Coronary artery (tissue), 2 donors: Measurements from ENCODE around the gene AQP5.
"Not testable (repeated sequence)": the region's sequence is repeated elsewhere in the genome, so short reads cannot be mapped to it uniquely, and the experiment has no call there.

Experiments
- DNase-seq: peaks from one replicate; pipeline ENCODE4 v3.0.0-alpha.2; 2017; ENCODE audit warnings: low spot score
- H3K27ac ChIP-seq, 2 donors: fragments of 200-600 bp; sonication (generic); one replicate each; pipeline ENCODE4 v1.5.1; 2016 to 2019
- H3K4me3 ChIP-seq: fragments of 200-600 bp; sonication (generic); 2 replicates; pipeline ENCODE4 v1.5.1; 2016; ENCODE audit warnings: mild to moderate bottlenecking, moderate library complexity
- CTCF ChIP-seq: fragments of 200-600 bp; sonication (generic); IDR thresholded peaks from one replicate; pipeline ENCODE4 v1.5.1; 2019; ENCODE audit warnings: antibody characterized with exemption

AQP5 gene

GRCh38 chr12:49987625-49988303 lies 26.1 kb downstream of the AQP5 start:
- TF ChIP-seq CTCF, result no peak
- no peak for DNase-seq
- Histone ChIP-seq H3K4me3 (no peak overlapping the region), H3K27ac (no peak overlapping the region)

GRCh38 chr12:49989400-49989799 lies 27.7 kb downstream of the AQP5 start:
- H3K27ac ChIP-seq, DNase-seq: not testable (repeated sequence)

GRCh38 chr12:49990273-49990672 lies 28.6 kb downstream of the AQP5 start:
- no peak for DNase-seq
- Histone ChIP-seq H3K27ac (no peak overlapping the region), H3K4me3 (no peak overlapping the region)
- no peak for TF ChIP-seq CTCF

More at GRCh38 chr12:49989400-49989799, 27.7 kb downstream of the AQP5 start:
- H3K4me3 ChIP-seq, result not testable (repeated sequence)

GRCh38 chr12:49998453-49998852 lies 36.8 kb downstream of the AQP5 start:
- Histone ChIP-seq H3K4me3 (no peak overlapping the region), H3K27ac (no peak overlapping the region)
- no peak for DNase-seq
- no peak for TF ChIP-seq CTCF

- Histone ChIP-seq H3K27ac (no peak overlapping the region), H3K4me3 (no peak overlapping the region)
- DNase-seq, result no peak
- no peak for TF ChIP-seq CTCF
These were observed 41.9 kb downstream of the AQP5 start for GRCh38 chr12:50003595-50003994.

GRCh38 chr12:50004696-50005095 lies 43.0 kb downstream of the AQP5 start:
- DNase-seq, result no peak
- no peak for TF ChIP-seq CTCF
- Histone ChIP-seq H3K27ac (no peak overlapping the region), H3K4me3 (no peak overlapping the region)

- no peak for TF ChIP-seq CTCF
- no peak for DNase-seq
- H3K4me3 ChIP-seq, result no peak overlapping the region
- H3K27ac ChIP-seq, result no peak overlapping the region
These were observed 43.5 kb downstream of the AQP5 start for GRCh38 chr12:50005175-50005574.
